GM19025 (cell line): ENCODE data around the gene NCS1.
"Not testable (repeated sequence)": the region's sequence is repeated elsewhere in the genome, so short reads cannot be mapped to it uniquely, and the experiment has no call there.

Experiments used
- ATAC-seq: cut with Tn5 transposase; IDR thresholded peaks from one replicate; pipeline ENCODE4 v1.9.1; 2021; ENCODE audit warnings: mild to moderate bottlenecking, low read depth, moderate library complexity; ENCODE audit not compliant: unreplicated experiment

The NCS1 gene

DNA sequence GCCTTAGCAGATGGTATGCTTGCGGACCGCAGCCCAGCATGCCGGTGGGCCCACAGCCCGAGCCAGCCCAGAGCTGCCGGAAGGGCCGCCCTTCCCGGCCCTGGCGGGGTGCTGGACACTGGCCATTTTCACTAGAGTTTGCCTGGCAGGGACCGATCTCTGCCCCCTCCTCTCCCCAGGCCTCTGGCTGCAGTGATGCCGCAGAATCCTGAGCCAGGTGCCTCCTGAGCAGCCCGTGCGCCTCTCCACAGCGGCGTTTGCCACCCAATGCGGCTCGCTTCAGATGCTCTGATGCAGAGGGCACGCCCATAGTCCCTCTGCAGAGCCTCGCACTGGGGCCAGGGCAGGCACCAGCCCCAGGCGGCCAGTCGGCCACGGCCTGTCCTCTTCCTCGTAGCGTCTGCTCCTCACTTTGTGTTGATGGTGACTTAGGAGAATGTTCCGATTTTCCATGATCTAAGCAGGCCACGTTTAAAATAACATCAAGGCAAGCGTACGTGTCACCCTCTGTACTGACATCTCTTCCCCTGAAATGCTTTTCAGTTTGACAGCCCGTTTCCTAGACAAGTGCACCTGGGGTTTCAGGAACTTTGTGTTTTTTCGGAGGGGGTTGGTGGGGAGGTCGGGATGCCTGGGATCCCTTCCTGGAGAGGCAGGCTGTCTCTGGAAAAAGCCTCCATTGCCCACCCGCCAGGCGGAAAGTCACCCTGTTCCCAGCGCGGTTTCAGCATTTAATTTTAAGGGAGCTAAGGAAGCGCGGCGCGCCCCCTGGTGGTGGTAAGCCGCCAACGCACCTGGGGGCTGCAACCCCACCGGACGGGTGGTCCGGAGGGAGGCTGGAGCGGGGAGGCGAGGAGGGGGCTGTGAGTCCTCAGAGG lies 63.6 kb downstream of the NCS1 start:
- no peak for ATAC-seq

DNA sequence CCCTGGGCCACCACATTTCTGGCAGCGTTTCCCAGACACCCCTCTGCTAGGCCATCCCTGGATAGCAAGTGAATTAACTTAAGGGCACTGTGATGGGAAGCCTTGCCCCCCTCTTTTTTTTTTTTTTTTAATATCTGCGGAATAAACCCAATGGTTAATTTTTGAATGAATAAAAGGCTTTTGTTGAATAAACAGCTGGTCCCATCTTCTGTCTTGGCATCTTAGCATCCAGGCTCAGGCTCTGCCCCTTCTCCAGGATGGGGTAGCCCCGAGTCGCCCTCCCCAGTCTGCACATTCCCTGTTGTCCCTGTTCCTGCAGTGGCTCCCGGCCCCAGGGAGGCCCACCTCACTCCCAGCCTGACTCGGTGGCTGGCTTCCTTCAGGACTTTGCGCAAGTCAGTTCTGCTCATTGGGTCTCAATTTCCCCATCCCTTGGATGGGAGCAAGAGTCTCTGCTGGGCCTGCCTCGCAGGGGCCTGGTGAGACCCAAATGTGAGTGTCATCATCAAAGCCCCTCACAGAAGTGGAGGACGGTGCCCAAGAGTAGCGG lies 64.3 kb downstream of the NCS1 start:
- no peak for ATAC-seq

DNA sequence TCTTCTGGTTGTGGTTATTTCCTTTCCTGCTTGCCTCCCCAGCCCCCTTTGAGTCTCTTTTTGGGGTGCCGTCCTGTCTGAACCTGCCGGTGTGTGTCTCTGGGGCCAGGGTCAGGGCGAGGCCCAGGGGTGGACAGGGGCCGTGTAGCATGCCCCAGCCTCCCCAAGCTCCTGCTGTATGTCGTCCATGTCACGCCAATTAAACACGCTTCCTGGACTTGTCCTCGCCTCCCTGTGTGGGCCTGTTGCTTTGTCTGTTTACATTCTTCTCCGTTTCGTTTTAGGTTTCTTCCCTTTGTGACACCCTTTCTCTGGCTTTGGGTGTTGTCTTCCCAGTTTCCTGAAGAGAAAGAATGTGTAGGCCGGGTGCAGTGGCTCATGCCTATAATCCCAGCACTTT lies 64.9 kb downstream of the NCS1 start:
- no peak for ATAC-seq

DNA sequence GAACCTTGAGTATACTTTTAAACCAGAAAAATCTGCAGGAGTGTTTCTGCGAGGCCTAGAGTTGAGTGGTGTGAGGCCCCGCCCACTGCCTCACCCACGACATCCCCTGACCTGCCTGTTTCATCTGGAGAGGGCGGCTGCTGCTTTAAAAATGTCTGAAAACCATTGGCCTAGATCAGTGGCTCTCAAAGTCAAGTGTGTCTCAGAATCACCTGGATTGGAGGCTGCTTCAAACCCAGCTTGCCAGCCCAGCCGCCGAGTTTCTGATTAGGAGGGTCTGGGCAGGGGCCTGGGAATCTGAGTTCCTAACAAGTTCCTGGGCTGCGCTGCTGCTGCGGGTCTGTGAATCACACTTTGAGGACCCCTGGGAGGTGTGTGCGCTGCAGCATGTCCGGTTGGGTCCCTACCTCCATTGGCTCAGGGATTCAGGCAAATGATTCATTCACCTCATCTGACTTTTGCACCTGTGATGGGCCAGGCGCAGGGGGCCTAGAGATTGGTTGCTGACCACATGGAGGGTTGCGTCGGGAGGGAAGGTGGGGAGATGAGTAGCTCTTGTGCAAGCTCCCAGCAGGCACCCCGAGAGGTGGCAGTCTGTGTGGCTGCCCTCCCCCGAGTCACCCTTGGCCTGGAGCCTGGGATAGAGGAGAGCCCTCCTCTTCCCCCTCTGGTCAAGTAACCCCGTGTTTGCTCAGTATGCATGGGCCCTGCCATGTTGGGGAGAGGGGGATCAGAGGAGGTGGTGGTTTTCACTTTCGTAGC lies 65.7 kb downstream of the NCS1 start:
- no peak for ATAC-seq

DNA sequence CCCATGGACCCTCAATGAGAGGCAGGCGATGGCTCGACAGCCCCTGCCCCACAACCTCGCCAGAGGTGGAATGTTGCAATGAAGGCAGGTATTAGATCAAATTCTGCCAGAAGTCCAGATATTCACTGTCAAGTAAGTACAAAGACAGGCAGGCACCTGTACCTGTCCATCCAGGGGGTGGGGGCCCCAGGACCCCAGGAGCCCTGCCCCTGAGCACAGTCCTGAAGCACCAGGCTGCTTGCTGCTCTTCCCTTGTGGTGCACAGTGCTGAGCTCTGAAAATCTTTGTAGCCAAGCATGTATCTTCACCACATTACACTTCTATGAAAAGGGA lies 67.1 kb downstream of the NCS1 start:
- ATAC-seq = peak; percentile 12

DNA sequence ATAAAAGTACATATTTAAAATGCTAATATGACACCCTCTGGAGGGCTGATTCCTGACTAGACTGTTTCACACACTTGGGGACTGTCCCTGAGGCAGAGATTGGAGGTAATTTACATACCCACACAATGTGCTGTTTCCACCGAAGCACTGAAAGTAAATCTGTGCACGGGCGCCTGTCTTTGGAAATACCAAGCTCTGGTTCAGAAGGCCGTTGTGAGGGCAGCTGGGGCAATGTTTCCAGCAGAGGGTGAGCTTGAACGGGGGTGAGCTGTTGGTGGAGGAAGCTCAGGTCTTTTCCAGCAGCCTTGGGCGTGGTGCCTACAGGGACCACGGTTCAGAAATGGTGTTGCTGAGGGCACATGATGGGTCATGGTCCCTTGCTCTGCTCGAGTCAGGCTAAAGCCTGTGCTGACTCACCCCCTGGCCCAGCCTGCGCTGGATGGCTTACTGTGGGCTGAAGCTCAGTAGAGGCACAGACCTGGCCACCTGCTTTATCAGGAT lies 67.6 kb downstream of the NCS1 start:
- peak; percentile 53 for ATAC-seq

DNA sequence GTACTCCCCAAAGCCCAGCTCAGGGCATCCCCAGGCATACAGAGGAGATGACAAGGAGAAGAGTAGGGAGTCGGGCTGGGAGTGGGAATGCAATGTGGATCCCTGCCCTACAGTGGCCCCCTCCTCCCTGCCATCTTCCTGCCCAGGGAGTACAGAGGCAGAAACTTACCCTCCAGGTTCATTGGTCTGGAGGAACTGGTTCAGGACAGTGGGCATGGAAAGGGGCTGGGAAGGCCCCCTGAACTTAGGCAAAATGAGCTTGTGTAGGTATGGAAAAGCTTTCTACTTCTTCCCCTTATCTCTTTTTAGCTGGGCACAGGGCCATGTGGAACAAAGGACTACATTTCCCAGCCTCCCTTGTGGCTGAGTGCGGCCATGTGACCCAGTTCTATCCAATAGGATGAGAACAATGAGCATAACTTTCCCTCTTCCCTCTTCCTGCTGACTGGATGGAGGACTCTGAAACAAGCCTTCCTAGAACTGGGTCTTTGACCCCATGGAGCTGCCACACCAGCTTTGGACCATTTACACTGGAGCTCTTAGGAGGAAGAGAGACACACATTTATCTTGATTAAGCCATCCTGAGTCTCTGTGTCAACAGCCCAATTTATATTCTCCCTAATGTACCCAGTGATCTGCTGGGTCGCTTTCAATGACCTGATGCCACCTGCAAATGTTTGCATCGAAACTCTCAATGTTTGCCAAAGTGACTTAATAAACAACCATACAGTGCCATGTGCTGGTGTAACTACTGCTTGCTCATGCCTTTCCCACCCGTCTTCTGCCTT lies 68.4 kb downstream of the NCS1 start:
- ATAC-seq = no peak

DNA sequence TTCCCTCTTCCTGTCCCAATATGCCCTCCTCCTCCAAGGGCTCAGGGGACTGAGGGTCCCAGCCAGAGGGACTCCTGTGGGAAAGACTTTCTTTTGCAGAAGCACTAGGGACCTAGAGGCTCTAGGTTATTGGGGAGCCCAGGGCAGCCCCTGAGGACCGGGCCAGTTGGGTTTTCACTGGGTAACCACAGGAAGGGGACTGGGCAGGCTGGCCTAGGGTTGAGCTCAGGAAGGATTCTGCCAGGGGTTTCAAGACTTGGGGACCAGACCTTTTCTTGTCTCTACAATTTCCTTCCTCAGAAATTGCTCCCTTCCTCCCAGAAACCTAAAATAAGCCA lies 69.0 kb downstream of the NCS1 start:
- no peak for ATAC-seq

DNA sequence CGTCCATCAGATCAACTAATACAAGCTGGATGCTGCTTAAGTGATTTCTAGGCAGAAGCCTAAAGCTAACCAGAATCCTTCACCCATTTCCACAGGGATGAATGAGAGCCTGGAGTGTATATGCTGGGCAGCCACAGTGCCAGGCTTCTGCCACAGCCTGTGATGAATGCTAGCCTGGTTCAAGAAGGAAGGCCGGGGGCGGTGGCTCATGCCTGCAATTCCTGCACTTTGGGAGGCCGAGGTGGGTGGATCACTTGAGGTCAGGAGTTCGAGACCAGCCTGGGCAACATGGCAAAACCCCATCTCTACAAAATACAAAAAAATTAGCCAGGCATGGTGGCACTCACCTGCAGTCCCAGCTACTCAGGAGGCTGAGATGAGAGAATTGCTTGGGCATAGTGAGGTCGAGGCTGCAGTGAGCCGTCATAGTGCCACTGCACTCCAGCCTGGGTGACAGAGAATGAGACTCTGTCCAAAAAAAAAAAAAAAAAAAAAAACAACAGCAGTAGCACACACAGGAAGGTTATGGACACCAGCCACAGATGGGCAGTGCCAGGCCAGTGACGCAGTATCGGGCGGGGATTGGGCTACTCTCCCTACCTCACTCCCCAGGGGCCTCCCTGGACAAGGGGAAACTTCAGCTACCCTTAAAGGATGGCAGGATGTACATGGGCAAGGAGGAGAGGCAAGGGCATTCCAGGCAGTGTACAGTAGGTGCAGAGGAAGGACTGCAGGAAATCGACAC lies 70.2 kb downstream of the NCS1 start:
- ATAC-seq = no peak

DNA sequence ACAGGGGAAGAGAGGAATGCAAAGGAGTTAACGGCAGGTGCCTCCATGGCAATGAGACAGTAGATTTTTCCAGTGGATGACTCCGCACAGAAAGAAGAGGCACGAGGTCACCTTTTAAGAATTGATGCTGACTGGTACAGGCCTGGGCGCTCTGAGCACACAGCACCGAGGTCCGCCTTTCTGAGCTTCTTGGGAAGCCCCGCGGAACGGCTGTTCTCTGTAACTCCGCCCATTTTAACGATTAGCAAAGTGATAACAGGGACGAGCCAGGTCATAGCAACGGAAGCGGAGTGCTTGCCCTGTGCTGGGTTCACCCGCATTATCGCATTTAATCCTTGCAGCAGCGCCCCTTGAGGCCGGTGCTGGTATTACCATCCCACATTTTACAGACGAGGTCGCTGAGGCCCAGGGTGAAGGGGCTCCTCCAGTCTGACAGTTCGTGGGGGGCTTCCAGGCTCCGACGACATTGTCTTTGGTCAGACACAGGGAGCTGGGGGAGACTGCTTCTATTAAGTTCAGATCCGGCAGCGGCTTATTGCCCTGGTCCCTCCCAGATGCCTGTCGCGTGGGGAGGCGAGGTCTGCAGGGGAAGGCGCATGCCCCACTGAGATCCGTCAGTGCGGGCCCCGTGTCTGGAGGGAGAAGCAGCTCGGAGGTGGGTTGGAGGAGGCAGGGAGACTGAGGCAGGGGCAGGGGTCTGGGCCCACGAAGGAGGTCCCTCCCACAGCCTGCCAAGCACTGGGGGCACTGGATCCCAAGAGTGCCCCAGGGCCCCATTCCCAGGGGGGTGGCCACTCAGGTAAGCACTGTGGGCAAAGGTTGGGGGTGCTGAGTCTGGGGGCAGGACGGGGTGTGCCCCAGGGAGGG lies 71.0 kb downstream of the NCS1 start:
- no peak for ATAC-seq

DNA sequence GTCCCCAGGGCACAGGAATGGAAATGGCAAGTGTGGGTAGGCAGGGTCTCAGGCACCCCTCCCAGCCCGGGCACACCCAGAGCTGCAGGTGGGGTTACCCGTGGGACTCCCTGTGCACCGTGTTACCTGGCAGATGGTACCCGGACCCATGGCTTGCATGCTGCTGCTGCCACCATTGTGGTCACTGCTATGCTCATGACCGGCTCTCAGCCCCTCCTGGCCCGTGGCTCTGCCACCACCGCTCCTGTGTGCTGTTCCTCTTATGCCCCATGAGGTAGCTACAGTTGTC lies 71.6 kb downstream of the NCS1 start:
- no peak for ATAC-seq

DNA sequence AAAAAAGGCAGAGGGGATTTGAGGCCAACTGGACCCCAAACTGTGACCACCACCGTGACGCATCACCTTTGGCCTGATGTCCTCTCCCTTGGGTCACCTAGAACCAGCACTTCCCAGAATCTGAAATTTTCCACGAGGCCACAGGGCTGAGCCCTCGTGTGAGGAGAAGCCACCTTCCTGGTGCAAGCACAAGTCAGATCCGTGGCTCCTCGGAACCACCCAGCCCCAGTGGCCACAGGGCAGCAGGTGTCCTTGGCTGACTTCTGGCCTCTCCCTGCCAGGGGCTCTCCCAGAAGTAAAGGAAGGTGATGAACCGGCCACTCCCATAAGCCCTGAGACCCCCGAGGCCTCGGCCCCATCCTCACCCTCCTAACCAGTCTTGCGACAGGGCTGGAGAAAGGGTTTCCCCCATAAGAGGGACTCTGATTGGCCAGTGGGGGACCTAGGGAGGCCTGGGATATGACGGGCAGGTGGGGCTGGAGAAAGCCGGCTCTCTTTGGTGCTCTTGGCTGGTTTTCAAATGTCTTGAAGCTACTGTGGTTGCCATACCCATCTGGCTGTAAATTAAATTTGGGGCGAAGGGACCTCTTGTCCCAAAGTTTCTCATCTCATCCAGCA lies 72.5 kb downstream of the NCS1 start:
- ATAC-seq = no peak

DNA sequence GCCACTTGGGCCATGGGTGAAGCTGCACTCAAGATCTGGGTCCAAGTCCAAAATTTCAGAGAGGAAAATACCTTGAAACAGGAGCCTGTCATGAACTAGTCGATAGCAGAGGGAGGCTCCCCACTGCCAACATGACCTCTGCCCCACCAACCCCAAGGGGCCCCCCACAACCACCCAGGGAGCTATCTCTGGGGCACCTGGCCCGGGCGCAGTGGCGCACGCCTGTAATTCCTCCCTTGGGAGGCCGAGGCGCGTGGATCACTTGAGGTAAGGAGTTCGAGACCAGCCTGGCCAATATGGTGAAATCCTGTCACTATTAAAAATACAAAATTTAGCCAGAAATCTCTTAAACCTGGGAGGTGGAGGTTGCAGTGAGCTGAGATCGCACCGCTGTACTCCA lies 73.3 kb downstream of the NCS1 start:
- no peak for ATAC-seq

DNA sequence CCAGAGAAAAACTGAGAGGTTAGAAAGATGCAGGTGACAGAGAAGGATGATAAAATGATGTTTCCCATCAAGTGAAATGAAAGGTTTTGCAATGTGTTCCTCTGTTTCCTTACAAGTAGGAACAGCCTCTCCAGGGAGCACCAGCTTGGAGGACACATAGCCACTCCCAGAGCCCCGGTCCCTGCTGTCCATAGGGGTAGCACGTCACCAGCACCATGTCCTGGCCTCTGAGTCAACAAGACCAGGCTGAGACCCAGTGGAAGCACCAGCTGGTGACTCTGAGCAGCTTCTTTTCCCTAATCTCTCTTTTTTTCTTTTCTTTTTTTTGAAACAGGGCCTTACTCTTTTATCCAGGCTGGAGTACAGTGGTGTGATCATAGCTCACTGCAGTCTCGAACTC lies 73.9 kb downstream of the NCS1 start:
- ATAC-seq = no peak

DNA sequence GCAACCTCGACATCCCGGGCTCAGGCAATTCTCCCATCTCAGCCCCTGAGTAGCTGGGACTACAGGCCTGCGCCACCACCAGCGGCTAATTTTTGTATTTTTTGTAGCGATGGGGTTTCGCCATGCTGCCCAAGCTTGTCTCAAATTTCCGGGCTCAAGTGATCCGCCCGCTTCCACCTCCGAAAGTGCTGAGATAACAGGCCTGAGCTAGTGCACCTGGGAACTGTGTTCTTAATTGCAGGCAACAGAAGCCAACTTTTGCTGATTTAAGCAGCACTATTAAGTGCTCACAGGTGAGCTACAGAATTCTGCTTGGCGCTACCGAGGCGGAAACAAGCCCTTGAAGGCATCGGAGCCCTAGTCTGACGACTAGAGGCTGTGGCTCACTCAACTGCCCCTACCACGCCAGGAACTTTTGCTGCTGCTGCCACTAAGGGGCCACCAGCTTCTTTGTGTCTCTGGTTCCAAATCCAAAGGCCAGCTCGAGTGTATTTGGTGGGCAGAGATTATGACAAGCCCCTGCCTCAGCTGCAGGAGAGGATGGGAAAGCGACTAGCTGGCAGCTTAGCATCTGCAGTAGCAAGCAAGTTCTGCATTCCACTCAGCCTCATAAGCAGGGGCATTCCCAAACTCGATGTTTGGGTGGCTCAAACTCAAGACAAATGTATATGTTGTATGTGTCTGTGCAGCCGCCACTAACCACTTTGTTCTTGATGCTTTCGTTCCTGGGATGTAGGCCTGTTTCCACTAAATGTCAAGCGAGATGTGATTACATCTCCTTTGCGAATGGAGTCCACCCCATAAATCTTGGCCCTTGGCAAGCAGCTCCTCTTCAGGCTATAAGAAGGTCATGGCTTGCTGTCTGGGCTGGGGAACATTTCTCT lies 82.8 kb downstream of the NCS1 start:
- no peak for ATAC-seq

DNA sequence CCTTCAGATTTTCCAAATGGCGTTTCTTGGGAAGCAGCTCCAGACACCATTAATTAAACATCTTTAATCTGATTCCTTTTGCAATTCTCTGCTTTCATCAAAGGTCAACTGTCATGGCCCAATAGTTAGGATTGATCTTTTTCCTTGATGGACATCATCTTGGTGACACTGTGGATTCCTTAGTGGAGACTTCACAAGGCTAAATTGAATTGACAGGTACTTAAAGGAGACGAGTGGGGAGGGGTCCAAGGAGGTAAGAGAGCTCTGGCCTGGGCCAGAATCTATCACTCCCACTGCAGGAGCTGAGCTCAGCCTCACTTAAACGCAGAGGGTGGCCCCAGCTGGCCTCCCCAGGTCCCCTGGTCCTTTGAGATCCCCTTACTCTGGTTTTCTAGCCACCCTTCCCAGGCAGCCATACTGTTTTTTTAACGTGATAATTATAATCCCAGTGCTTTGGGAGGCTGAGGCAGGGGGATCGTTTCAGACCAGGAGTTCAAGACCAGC lies 83.5 kb downstream of the NCS1 start:
- no peak for ATAC-seq

DNA sequence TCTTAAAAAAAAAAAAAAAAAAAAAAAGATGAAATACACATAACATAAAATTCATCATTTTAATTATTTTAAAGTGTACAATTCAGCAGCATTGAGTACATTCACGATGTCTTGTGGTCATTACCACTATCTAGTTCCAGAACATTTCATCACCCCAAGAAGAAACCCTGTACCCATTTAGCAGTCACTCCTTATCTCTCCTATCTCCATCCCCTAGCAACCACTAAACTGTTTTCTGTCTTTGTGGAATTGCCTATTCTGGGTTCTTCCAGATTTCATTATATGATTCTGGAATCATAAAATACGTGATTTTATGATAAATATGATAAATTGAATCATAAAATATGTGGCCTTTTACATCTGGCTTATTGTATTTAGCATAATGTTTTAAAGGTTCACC lies 84.4 kb downstream of the NCS1 start:
- ATAC-seq = no peak

DNA sequence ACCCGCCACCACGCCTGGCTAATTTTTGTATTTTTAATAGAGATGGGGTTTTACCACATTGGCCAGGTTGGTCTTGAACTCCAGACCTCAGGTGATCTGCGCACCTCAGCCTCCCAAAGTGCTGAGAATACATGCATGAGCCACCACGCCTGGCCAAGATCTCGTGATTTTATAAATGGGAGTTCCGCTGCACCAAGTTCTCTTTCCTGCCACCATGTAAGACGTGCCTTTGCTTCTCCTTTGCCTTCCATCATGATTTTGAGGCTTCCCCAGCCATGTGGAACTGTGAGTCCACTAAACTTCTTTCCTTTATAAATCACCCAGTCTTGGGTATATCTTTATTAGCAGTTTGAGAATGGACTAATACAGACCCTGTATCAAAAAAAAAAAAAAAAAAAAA lies 85.9 kb downstream of the NCS1 start:
- ATAC-seq = not testable (repeated sequence)
